ENCODE results near the gene SERPINB2.

GRCh38 chr18:63928331-63928730 lies 40.8 kb downstream of the SERPINB2 start:
- TF ChIP-seq SNAI2 (CRISPR knock-in tag; IDR thresholded peaks at IDR 0.05), result no peak
- TF ChIP-seq CSRNP3 (CRISPR knock-in tag; IDR thresholded peaks at IDR 0.05), result no peak
